Dedifferentiated amniotic fluid mesenchymal stem cell (primary cell): Measurements from ENCODE around the gene SLPI.

ENCODE experiments used
- DNase-seq: peaks from one replicate; pipeline ENCODE4 v3.0.0-alpha.2; 2016; ENCODE audit errors: extremely low spot score

Gene SLPI

GRCh38 chr20:45218124-45218523 is 36.2 kb downstream of the SLPI start:
- DNase-seq, result no peak

GRCh38 chr20:45212836-45213235 is 41.5 kb downstream of the SLPI start:
- no peak for DNase-seq

GRCh38 chr20:45211569-45212474 is 42.5 kb downstream of the SLPI start:
- DNase-seq, result no peak

GRCh38 chr20:45209924-45210323 is 44.4 kb downstream of the SLPI start:
- no peak for DNase-seq

- DNase-seq, result no peak
Measured at GRCh38 chr20:45206725-45207124, 47.6 kb downstream of the SLPI start, which contains the start of gene SEMG1. Gene SEMG1 (plus strand): TSS chr20:45207033. CDS start chr20:45207054, 21 bp downstream.
